A673 (cell line): ENCODE data around the gene FTO. TPM values are rescaled to one million over a fixed set of nuclear protein-coding genes. Genes with fewer than 3 reads are reported as not detected.

ENCODE experiments used
- BruUV-seq: library from RNA; stranded (reverse); fragments of 400-500 nt; replicated peaks from 2 replicates; lab custom pipeline; 2021; lab: Mats Ljungman, UMichigan
- CTCF ChIA-PET: fragments of 300-600 bp; sonication (Branson Sonifier 250); formaldehyde crosslinking; loops from one replicate; lab custom pipeline; 2022; ENCODE audit warnings: antibody characterized with exemption; lab: Charles Lee
- POLR2A ChIA-PET: fragments of 300-600 bp; sonication (Branson Sonifier 250); formaldehyde crosslinking; loops from one replicate; lab custom pipeline; 2022; ENCODE audit warnings: antibody characterized with exemption; ENCODE audit not compliant: low non-redundant PET; lab: Charles Lee
- DNase-seq: peaks from one replicate; pipeline ENCODE4 v3.0.0-alpha.2; 2015; ENCODE audit warnings: low spot score
- H3K27ac ChIP-seq: fragments of 200-600 bp; sonication (generic); 2 replicates; pipeline ENCODE4 v1.5.1; 2016; ENCODE audit warnings: mixed run types, low read depth, mild to moderate bottlenecking, mixed read lengths, antibody characterized with exemption, low read length; ENCODE audit not compliant: poor library complexity, severe bottlenecking
- H3K27me3 ChIP-seq: fragments of 200-600 bp; sonication (generic); replicated peaks from 2 replicates; pipeline ENCODE4 v1.6.1; 2017; ENCODE audit warnings: mixed run types, low read depth, mild to moderate bottlenecking, mixed read lengths, antibody characterized with exemption, low read length; ENCODE audit not compliant: insufficient read depth, poor library complexity
- H3K36me3 ChIP-seq: fragments of 200-600 bp; sonication (generic); 2 replicates; pipeline ENCODE4 v1.6.1; 2016; ENCODE audit warnings: mixed run types, mild to moderate bottlenecking, mixed read lengths, antibody characterized with exemption, low read length; ENCODE audit not compliant: insufficient read depth, poor library complexity, severe bottlenecking
- H3K4me1 ChIP-seq: fragments of 200-600 bp; sonication (generic); 2 replicates; pipeline ENCODE4 v1.6.1; 2017; ENCODE audit warnings: mixed run types, mild to moderate bottlenecking, mixed read lengths, antibody characterized with exemption, low read length; ENCODE audit not compliant: insufficient read depth, poor library complexity, severe bottlenecking
- H3K4me3 ChIP-seq: fragments of 200-600 bp; sonication (generic); 2 replicates; pipeline ENCODE4 v1.5.1; 2016; ENCODE audit warnings: low read depth, mixed run types, mild to moderate bottlenecking, mixed read lengths, low read length; ENCODE audit not compliant: poor library complexity, severe bottlenecking
- H3K9me3 ChIP-seq: fragments of 200-600 bp; sonication (generic); 2 replicates; pipeline ENCODE4 v1.6.1; 2016; ENCODE audit warnings: mixed run types, low read depth, mild to moderate bottlenecking, mixed read lengths, antibody characterized with exemption, low read length; ENCODE audit not compliant: poor library complexity, severe bottlenecking
- CTCF ChIP-seq: fragments of 300-800, 200-600 bp; sonication (generic); conservative IDR thresholded peaks from 2 replicates; pipeline ENCODE4 v1.5.1; 2017; ENCODE audit warnings: low read depth, mild to moderate bottlenecking, antibody characterized with exemption, low read length, moderate library complexity, mixed read lengths
- EZH2 ChIP-seq: fragments of 200-600 bp; sonication (generic); IDR thresholded peaks from 2 replicates; pipeline ENCODE4 v1.6.1; 2017; ENCODE audit warnings: borderline replicate concordance, low read depth, mild to moderate bottlenecking, mixed read lengths, antibody characterized with exemption, low read length; ENCODE audit not compliant: poor library complexity, severe bottlenecking
- intact Hi-C: fragments of 100-400 bp; cut with micrococcal nuclease; formaldehyde crosslinking; loops from one replicate; pipeline ENCODE4 v1.10.0; 2022; ENCODE audit not compliant: unreplicated experiment
- total RNA-seq: library from RNA; stranded (reverse); gene quantifications from 2 replicates; pipeline ENCODE4 v1.2.3, GENCODE V29; 2021

FTO gene
- total RNA-seq, 1 experiment from 2014 or later, result 73.4 TPM

GRCh38 chr16:53770641-53771040 is 66.7 kb downstream of the FTO start:
- no TSS peak for BruUV-seq
- H3K4me3 ChIP-seq, result no peak overlapping the region
- H3K36me3 ChIP-seq, result no peaks in the 10 kb centered on the region
- intact Hi-C loops, result loop anchor here (5.0 kb wide), 5 partner anchors 122 to 1487 kb away; no protein-coding TSS in a partner anchor
- ChIA-PET POLR2A (no interaction called here), CTCF (no interaction called here)
- H3K4me1 ChIP-seq, result peaks cover 33% of the 10 kb centered on the region
- H3K27me3 ChIP-seq, result no peaks in the 10 kb centered on the region
- no peaks in the 10 kb centered on the region for H3K9me3 ChIP-seq
- DNase-seq, result no peak
- H3K27ac ChIP-seq, result no peak overlapping the region
- TF ChIP-seq CTCF, result no peak
- no peak for TF ChIP-seq EZH2

GRCh38 chr16:53771655-53772497 is 67.9 kb downstream of the FTO start:
- BruUV-seq, result no TSS peak
- Histone ChIP-seq H3K36me3 (no peaks in the 10 kb centered on the region), H3K4me3 (no peak overlapping the region), H3K9me3 (no peaks in the 10 kb centered on the region), H3K4me1 (peaks cover 43% of the 10 kb centered on the region), H3K27ac (no peak overlapping the region), H3K27me3 (no peaks in the 10 kb centered on the region)
- intact Hi-C loops, result loop anchor here (2.0 to 5.0 kb wide), 6 partner anchors 120 to 1485 kb away; no protein-coding TSS in a partner anchor
- CTCF ChIA-PET, result no interaction called here
- TF ChIP-seq CTCF, result no peak
- TF ChIP-seq EZH2, result no peak
- POLR2A ChIA-PET, result no interaction called here
- no peak for DNase-seq

- ChIA-PET POLR2A (no interaction called here), CTCF (interaction anchor here (0.5 to 1.6 kb wide), 2 partner anchors 118 to 119 kb away, joined by 3 to 4 read pairs; no protein-coding TSS in a partner anchor)
- TF ChIP-seq CTCF (peak; percentile 77), EZH2 (no peak)
- Histone ChIP-seq H3K4me1 (peaks cover 42% of the 10 kb centered on the region), H3K27ac (no peak overlapping the region), H3K4me3 (no peak overlapping the region), H3K36me3 (no peaks in the 10 kb centered on the region), H3K27me3 (no peaks in the 10 kb centered on the region), H3K9me3 (no peaks in the 10 kb centered on the region)
- peak; percentile 86 for DNase-seq
- intact Hi-C loops, result loop anchor here (1.0 to 5.0 kb wide), 7 partner anchors 119 to 1484 kb away; no protein-coding TSS in a partner anchor
- no TSS peak for BruUV-seq
These were observed 69.3 kb downstream of the FTO start for GRCh38 chr16:53773150-53773846.
